GM21360 (cell line): ENCODE results near the gene RPRML.
"Not testable (repeated sequence)": the region's sequence is repeated elsewhere in the genome, so short reads cannot be mapped to it uniquely, and the experiment has no call there.

Experiments
- ATAC-seq: cut with Tn5 transposase; IDR thresholded peaks from one replicate; pipeline ENCODE4 v1.9.1; 2021; ENCODE audit warnings: mild to moderate bottlenecking, moderate library complexity; ENCODE audit not compliant: unreplicated experiment

Gene RPRML

GRCh38 chr17:46979147-46979863, at the start of gene RPRML:
RPRML (minus strand) TSS chr17:46979253; CDS start chr17:46979007, 246 bp downstream.
- ATAC-seq = no peak

- not testable (repeated sequence) for ATAC-seq
Observed at GRCh38 chr17:47016966-47017365, 37.9 kb upstream of the RPRML start.

- no peak for ATAC-seq
Observed at GRCh38 chr17:47013341-47013740, 34.3 kb upstream of the RPRML start.

- ATAC-seq = no peak
Observed at GRCh38 chr17:47012457-47012856, 33.4 kb upstream of the RPRML start.

- ATAC-seq = no peak
Observed at GRCh38 chr17:47009759-47010594, 30.9 kb upstream of the RPRML start.

- no peak for ATAC-seq
Observed at GRCh38 chr17:47004906-47005305, 25.9 kb upstream of the RPRML start.

- not testable (repeated sequence) for ATAC-seq
Observed at GRCh38 chr17:47003864-47004263, 24.8 kb upstream of the RPRML start.

GRCh38 chr17:46995841-46996571, 17.0 kb upstream of the RPRML start:
- no peak for ATAC-seq

- no peak for ATAC-seq
Observed at GRCh38 chr17:46994993-46995392, 15.9 kb upstream of the RPRML start.

GRCh38 chr17:46991617-46992016, 12.6 kb upstream of the RPRML start:
- no peak for ATAC-seq

- no peak for ATAC-seq
Observed at GRCh38 chr17:46989637-46990431, 10.8 kb upstream of the RPRML start.

- ATAC-seq = not testable (repeated sequence)
Observed at GRCh38 chr17:46987927-46988326, 8.9 kb upstream of the RPRML start.

- no peak for ATAC-seq
Observed at GRCh38 chr17:46986366-46986765, 7.3 kb upstream of the RPRML start.

- ATAC-seq = no peak
Observed at GRCh38 chr17:46984892-46985291, 5.8 kb upstream of the RPRML start.

- ATAC-seq = no peak
Observed at GRCh38 chr17:46984341-46984740, 5.3 kb upstream of the RPRML start.

- no peak for ATAC-seq
Observed at GRCh38 chr17:46983782-46984181, 4.7 kb upstream of the RPRML start.

GRCh38 chr17:46982577-46982976, 3.5 kb upstream of the RPRML start:
- no peak for ATAC-seq

GRCh38 chr17:46978489-46979146, 435 bp downstream of the RPRML start:
- ATAC-seq = no peak

GRCh38 chr17:46977750-46978488, 1.1 kb downstream of the RPRML start:
- no peak for ATAC-seq
